ENCODE measurements around the gene MROH8. TPM values are rescaled to one million over a fixed set of nuclear protein-coding genes. Genes with fewer than 3 reads are reported as not detected.
"Not testable (repeated sequence)": the region's sequence is repeated elsewhere in the genome, so short reads cannot be mapped to it uniquely, and the experiment has no call there.

MROH8 gene
- total RNA-seq, 4 donors from 2014 or later, result 0.59 to 6.8 (median 2.3) TPM

DNA sequence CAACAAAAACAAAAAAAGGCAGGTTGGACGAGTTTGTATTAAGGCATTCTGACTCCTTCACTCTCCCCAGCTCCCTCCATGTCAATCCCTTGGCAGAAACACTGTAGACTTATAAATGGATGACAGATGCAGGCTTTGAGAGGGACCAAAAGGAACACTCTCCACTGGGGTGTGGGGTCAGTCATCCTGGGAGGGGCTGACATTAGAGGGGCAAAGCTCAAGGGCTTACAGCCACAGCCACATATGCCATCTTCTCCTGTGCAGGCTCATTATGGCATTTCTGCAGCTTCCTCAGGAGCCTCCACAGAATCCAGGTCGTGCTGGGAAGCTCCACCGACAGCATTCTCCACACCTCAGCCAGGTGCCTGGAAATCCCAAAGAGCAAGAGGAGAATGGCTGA lies 50.5 kb downstream of the MROH8 start:
- no peak overlapping the region for H3K4me3 ChIP-seq (ENCODE audit: low read depth, poor library complexity, severe bottlenecking)
- no peak for DNase-seq (ENCODE audit: low spot score in 2 of 2)
- 72 to 81% methylated on average over 3 of the region's 3 CpGs for WGBS, 2 donors
- TF ChIP-seq POLR2A (IDR thresholded peaks at IDR 0.05), result no peak
- TF ChIP-seq, protein P1, sequence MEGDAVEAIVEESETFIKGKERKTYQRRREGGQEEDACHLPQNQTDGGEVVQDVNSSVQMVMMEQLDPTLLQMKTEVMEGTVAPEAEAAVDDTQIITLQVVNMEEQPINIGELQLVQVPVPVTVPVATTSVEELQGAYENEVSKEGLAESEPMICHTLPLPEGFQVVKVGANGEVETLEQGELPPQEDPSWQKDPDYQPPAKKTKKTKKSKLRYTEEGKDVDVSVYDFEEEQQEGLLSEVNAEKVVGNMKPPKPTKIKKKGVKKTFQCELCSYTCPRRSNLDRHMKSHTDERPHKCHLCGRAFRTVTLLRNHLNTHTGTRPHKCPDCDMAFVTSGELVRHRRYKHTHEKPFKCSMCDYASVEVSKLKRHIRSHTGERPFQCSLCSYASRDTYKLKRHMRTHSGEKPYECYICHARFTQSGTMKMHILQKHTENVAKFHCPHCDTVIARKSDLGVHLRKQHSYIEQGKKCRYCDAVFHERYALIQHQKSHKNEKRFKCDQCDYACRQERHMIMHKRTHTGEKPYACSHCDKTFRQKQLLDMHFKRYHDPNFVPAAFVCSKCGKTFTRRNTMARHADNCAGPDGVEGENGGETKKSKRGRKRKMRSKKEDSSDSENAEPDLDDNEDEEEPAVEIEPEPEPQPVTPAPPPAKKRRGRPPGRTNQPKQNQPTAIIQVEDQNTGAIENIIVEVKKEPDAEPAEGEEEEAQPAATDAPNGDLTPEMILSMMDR (IDR thresholded peaks at IDR 0.05), result no peak
- intact Hi-C loops (cut with DNase I; ENCODE audit: low total_unique reads), result no loop called here

DNA sequence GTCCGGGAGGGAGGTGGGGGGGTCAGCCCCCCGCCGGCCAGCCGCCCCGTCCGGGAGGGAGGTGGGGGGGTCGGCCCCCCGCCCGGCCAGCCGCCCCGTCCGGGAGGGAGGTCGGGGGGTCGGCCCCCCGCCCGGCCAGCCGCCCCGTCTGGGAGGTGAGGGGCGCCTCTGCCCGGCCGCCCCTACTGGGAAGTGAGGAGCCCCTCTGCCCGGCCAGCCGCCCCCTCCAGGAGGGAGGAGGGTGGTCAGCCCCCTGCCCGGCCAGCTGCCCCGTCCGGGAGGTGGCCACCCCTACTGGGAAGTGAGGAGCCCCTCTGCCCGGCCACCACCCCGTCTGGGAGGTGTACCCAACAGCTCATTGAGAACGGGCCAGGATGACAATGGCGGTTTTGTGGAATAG lies 53.1 kb downstream of the MROH8 start:
- H3K4me3 ChIP-seq (ENCODE audit: low read depth, poor library complexity, severe bottlenecking); DNase-seq (ENCODE audit: low spot score in 2 of 2); intact Hi-C loops (cut with DNase I; ENCODE audit: low total_unique reads): not testable (repeated sequence)
- 100% methylated on average over 2 of the region's 30 CpGs; no CpG with 5 or more reads in 1 of the 2 donors for WGBS, 2 donors

DNA sequence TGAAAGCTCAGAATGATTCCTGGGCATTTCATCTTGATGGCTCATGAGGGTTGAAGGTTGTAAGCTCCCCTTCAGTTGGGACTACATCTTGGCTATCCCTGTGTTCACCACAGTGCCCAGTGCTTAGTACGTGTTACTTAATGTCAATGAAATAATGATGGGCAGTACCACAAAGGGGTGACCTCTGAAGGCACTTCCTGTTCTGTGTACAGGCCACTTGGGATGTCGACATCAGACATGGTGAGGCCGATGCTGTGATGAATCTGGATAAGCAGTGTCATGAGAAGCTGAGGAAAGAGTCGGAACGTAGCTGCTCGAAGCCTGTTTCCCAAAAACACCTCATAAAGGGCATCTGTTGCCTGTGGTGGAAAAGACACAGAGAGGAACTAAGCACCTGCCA lies 55.9 kb downstream of the MROH8 start:
- TF ChIP-seq, protein P1 (IDR thresholded peaks at IDR 0.05), result no peak
- no peak for TF ChIP-seq POLR2A (IDR thresholded peaks at IDR 0.05)
- H3K4me3 ChIP-seq (ENCODE audit: low read depth, poor library complexity, severe bottlenecking), result no peak overlapping the region
- WGBS, 2 donors, result 81 to 82% methylated on average over 6 of the region's 6 CpGs
- DNase-seq (ENCODE audit: low spot score in 2 of 2), result no peak
- intact Hi-C loops (cut with DNase I; ENCODE audit: low total_unique reads), result no loop called here

DNA sequence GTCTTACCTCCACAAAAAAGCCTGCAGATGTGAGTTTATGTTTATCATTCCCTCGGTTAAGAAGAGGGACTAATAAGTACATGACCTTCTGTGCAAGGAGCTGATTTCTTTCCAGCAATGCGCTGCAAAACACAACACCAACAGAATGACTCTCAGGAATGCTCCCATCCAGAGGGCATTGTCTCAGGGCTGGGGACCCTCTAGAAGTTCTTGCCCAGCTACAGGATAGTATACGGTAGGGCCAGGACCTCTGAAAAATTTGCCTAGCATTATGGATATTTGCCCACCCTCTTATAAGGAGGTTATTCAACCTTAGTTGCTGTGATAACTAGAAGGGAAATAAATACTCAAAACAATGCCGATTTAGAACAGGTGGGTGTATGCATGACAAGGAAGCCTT lies 58.9 kb downstream of the MROH8 start:
- 82 to 91% methylated on average over 4 of the region's 4 CpGs for WGBS, 2 donors
- intact Hi-C loops (cut with DNase I; ENCODE audit: low total_unique reads), result no loop called here
- no peak overlapping the region for H3K4me3 ChIP-seq (ENCODE audit: low read depth, poor library complexity, severe bottlenecking)
- TF ChIP-seq, protein P1 (IDR thresholded peaks at IDR 0.05), result no peak
- no peak for TF ChIP-seq POLR2A (IDR thresholded peaks at IDR 0.05)
- DNase-seq (ENCODE audit: low spot score in 2 of 2), result no peak

DNA sequence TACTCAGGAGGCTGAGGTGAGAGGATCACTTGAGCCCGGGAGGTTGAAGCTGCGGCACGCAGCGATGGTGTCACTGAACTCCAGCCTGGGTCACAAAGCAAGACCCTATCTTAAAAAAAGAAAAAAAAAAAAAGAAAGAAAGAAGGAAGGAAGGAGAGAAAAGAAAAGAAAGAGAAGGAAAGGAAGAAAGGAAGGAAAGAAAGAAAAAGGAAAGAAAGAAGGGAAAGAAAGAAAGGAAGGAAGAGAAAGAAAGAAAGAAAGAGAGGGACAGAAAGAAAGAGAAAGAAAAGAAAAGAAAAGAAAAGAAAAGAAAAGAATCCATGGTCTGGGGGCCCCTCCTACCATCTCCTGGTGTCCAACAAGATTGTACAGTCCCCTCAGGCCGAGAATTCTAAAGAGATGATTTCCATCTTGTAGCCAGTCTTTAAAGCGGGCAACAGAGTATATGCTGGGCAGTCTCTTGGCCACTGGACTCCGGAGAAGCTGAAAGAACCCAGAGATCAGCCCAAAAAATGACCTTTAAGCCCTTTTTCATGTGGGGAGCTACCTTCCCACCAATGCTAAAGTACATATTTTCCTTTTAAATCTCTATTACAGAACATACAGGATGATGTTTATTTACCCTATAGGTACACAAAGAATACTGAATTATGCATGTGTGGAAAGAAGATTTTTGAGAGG lies 59.9 kb downstream of the MROH8 start:
- TF ChIP-seq, protein P1 (IDR thresholded peaks at IDR 0.05), result no peak
- TF ChIP-seq POLR2A (IDR thresholded peaks at IDR 0.05), result no peak
- no peak for DNase-seq (ENCODE audit: low spot score in 2 of 2)
- no peak overlapping the region for H3K4me3 ChIP-seq (ENCODE audit: low read depth, poor library complexity, severe bottlenecking)
- intact Hi-C loops (cut with DNase I; ENCODE audit: low total_unique reads), result no loop called here
- WGBS, 2 donors, result 90 to 98% methylated on average over 7 of the region's 7 CpGs

DNA sequence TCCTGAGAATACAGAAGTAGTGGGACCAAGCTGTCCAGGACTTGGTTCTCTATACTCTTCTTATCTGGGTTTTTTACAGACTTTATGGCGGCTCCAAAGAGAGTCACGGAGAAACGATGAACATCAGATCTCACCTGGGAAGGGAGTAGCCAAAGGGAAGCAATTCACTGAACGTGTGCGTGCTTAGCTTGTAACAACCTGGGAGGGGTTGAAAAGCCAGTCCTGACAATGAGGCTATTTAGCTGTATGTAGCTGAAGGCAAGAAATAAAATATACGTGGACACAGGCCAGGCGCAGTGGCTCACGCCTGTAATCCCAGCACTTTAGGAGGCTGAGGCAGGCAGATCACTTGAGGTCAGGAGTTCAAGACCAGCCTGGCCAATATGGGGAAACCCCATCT lies 65.3 kb downstream of the MROH8 start:
- no peak for DNase-seq (ENCODE audit: low spot score in 2 of 2)
- WGBS, 2 donors, result 69 to 70% methylated on average over 8 of the region's 8 CpGs
- TF ChIP-seq, protein P1 (IDR thresholded peaks at IDR 0.05), result no peak
- TF ChIP-seq POLR2A (IDR thresholded peaks at IDR 0.05), result no peak
- intact Hi-C loops (cut with DNase I; ENCODE audit: low total_unique reads), result no loop called here
- H3K4me3 ChIP-seq (ENCODE audit: low read depth, poor library complexity, severe bottlenecking), result no peak overlapping the region
